ENCODE results near the gene DPH3.

The DPH3 gene

DNA sequence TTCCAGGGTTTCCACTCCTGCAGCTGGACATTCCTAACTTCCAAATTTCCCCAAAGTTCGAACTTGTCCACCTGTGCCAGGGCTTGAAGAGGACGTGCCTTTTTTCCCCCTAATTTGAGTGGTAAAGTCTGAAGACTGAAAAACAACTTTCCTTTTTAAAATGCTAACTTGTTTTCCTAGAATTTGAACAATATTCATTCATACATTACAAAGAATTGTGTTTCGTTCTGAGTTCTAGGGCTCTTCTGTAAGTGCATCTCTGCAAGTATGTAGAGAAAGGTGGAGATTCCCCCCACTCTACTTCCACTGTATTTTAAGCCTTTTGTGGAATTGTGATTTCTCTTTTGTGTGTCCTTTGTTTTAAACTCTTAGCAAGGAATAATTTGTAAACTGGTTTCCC, 9.4 kb downstream of the DPH3 start:
- no peak for DNase-seq (ENCODE audit: low read depth, low spot score)

- DNase-seq (ENCODE audit: low read depth, low spot score) = no peak
These were observed 9.8 kb downstream of the DPH3 start for GRCh38 chr3:16254916-16255315.

DNA sequence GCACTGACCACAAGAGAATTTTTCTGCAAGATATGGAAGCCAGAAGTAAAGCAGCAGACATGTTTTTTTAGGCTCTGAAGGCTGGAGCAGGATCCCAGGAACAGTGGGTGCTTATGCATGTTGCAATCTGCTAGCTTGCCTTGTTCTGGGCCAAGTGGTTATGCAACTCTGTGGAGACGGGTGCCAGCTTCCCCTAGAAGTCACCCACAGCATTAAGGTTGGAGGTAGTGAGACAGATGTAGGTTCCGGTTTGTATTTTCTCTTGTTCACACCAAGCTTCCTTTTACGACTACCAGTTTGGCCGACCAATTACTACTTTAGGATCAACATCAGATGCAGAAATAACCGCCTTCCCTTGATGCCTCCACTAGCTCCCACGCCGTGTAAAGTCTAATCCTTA, 11.1 kb downstream of the DPH3 start:
- no peak for DNase-seq (ENCODE audit: low read depth, low spot score)

GRCh38 chr3:16252988-16253387, 11.8 kb downstream of the DPH3 start:
- DNase-seq (ENCODE audit: low read depth, low spot score) = no peak

DNA sequence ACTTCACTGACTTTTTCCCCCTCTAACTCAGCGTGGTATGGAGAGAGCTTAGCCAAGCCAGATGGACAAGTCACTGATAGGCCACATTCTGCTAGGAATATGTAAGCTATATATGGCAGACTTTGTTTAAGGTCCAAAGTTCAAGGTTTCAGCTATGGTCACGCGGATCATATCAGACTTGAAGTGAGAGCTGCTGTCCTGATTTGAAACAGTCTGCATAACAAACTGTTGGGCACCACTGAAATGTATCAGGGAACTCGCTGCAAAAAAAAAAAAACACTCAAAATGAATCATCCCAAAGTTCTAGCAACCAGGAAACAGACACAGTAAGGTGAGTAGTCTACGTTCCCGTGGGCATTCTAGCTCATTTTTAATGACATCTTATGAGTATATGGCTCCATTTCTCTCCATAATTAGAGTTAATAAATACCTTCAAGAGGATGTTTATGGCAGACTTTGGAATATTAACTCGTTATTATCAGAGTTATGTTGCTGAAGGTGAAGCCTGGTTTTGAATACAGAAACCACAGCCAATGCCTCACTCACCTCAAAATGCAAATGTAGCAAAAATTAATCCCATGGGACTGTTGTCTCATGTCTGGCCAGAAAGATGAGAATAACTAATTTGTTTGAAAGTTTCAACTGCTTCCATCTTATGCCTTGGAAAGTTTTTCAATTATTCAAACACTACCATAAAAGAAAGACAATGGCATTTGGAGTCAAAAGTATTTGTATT, 12.3 kb downstream of the DPH3 start:
- no peak for DNase-seq (ENCODE audit: low read depth, low spot score)

GRCh38 chr3:16251316-16252085, 13.2 kb downstream of the DPH3 start:
- DNase-seq (ENCODE audit: low read depth, low spot score) = no peak

GRCh38 chr3:16249886-16250285, 14.9 kb downstream of the DPH3 start:
- no peak for DNase-seq (ENCODE audit: low read depth, low spot score)

GRCh38 chr3:16249336-16249735, 15.4 kb downstream of the DPH3 start:
- DNase-seq (ENCODE audit: low read depth, low spot score) = no peak

- DNase-seq (ENCODE audit: low read depth, low spot score) = no peak
These were observed 16.2 kb downstream of the DPH3 start for GRCh38 chr3:16248556-16248955.

GRCh38 chr3:16247282-16248061, 17.3 kb downstream of the DPH3 start:
- peak; percentile 42 for DNase-seq (ENCODE audit: low read depth, low spot score)

- no peak for DNase-seq (ENCODE audit: low read depth, low spot score)
These were observed 19.1 kb downstream of the DPH3 start for GRCh38 chr3:16245609-16246008.

DNA sequence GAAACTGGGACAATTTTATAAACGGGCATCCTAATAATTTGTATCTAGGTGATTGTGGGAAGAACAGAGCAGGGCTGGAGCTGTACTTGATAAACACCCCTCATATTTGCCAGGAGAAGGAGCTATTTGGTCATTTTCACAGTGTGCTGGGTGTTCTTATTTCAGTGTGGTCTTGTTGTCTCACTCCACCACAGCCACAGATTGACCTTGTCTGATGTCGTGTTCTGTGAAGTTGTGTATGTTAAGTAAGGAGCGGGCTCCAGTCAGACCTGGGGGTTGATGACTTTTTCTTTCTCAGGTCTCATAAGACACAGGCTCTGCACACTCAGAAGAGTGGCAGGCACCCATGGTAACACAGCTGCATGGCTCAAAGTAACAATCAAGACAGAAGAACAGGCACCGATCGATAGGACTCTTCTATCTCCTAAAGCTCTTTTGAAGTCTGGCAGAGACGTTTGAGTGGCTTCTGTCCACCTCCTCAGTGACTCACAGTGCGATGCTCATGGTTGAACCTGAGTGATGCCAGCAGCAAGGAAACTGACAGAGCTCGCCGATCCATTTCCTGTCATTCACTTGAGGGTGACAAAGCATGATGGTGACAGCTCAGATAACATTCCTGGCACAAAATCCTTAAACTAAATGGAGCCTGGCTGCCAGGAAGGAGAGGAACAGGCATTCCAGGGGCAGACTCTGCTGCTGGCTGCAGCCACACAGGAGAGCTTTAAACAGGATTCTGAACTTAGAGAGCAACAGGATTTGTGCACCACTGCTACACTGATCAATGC, 20.8 kb downstream of the DPH3 start:
- no peak for DNase-seq (ENCODE audit: low read depth, low spot score)

DNA sequence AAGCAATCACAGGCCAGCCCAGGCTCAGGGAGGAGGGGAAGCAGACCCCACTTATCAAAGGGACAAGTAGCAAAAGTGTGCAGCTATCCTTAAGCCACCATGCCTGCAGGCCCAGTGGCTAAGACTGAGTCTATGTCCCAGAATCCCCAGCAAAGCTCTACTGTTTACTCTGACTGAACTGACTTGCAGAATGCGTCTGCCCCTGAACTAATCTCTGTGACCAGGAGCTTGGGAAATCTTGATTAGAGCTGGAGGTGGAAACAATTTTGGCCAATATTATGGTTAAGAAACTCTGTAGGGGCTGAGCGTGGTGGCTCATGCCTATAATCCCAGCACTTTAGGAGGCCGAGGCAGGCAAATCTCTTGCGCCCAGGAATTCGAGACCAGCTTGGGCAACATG, 22.6 kb downstream of the DPH3 start:
- no peak for DNase-seq (ENCODE audit: low read depth, low spot score)

DNA sequence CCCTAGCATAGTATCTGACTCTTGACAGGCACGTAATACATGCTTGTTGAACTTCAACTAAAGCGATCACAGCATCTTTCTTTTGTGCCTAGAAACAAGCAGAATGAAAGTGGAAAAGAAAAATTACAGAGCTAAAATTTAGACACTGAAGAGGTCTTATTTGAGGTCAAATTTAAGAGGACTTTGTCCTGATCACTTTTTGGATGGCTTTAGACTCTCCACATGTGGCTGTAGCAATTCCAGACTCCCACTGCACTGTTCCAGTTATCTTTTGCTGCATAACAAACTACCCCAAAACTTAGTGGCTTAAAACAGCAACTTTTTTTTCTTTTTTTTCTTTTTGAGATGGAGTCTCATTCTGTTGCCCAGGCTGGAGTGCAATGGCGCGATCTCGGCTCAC, 23.5 kb downstream of the DPH3 start:
- no peak for DNase-seq (ENCODE audit: low read depth, low spot score)

DNA sequence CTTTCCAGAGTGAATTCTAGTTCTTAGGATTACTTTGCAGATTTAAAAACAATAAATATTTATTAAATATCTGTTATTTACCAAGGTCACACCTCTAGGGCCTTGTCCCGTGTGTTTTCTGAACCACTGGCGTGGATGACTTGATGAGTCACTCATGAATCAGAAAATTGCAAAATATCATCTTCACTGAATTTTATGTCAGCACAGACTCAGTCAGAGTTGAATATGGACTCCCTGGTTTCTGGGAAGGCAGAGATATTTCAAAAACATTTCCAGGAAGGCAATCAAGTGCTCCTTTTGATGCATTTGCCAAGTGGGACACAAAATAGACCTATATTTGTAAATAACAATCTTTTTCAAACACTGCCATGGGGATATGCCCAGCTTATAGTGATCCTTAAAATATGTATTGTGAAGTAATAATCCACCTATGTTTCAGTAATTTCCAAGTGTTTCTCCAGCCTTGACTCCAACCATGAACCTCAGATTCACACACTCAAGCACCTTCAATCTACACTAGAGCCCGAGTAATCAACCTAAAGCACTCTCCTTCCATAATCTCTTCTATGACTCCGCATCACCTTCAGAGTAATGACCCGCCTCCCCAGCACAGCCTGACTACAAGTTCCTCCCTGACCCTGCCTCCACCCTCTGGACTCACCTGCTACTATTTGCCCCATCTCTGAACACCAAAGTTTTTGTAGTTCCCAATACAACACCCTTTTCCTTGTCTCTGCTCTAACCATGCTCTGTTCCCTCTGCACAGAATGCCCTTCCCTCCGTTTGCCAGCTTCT, 24.3 kb downstream of the DPH3 start:
- DNase-seq (ENCODE audit: low read depth, low spot score) = no peak

- no peak for DNase-seq (ENCODE audit: low read depth, low spot score)
These were observed 25.0 kb downstream of the DPH3 start for GRCh38 chr3:16239780-16240179.

DNA sequence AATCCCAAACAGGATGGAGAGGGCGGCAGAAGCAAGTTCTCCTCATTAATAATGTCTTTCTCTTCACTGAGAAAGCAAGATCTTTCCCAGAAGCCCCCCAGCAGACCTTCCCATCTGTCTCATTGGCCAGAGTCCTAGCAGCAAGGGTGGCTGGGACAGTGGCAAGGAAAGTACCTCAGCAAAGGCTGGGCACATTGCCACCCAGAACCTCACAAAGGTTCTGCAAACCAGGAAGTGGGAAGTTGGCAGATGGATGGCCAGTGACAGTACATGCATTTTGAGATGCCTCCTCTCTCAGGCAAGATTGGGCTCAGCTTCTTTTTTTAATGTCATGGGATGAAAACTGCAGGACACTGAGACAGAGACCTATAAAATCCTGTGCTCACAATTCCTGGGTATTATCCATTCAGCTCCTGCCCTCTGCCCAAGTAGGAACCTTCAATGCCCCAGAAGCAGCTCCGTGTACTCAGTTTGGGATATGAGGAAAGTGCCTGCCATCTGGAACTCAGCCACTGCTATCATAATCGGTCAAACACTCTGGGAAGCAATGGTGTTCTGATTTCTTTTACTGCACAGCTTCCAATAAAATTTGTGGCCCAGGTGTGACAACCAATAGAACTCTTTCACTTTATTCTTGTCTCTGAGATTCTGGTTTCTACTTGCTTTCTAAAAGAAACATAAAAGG, 25.5 kb downstream of the DPH3 start:
- no peak for DNase-seq (ENCODE audit: low read depth, low spot score)

DNA sequence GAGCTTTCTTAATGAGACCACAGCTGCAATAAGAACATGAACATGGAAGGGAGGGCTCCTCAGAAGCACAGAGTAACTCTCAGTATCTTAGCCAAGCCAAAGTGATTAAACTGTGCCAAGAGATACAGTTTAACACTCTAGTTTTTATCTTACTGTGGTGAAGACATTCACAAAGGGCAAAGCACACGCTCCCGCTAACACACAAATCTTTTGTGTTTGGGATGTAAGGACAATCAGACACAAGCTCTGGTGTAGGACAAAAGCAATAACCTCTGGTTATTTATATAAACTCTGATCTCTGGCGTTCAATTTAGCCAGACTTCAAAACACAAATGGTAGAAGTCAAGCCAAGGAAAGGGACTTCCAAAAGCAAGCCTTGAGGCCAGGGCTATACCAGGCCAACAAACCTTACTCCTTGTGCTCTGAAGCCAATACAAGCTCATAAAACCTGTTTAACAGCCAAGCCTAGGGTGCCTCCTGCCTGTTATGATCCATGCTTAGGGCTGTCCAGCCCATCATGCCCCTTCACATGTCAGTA, 27.8 kb downstream of the DPH3 start:
- no peak for DNase-seq (ENCODE audit: low read depth, low spot score)

- no peak for DNase-seq (ENCODE audit: low read depth, low spot score)
These were observed 28.6 kb downstream of the DPH3 start for GRCh38 chr3:16236030-16236639.

DNA sequence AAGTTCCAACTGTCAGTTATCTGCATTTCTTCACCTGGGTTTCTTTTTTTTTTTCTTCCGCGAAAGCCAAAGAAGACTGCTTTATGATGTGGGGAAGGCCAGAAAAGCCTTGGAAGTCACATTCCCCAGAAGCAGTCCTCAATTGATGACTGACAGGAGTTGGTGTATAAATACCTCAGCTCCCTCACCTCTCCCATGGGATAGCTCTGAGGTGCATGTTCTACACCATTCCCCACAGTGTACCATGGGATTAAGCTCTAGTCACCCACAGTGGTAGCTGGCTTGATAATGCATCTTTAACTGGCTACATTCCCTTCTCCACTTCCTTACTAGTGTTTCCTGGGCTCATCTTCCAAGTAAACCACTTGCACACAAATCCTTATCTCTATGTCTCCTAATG, 30.5 kb downstream of the DPH3 start:
- DNase-seq (ENCODE audit: low read depth, low spot score) = no peak
